ENCODE data around the gene KIF16B. TPM values are rescaled to one million over a fixed set of nuclear protein-coding genes. Genes with fewer than 3 reads are reported as not detected.

KIF16B gene
- total RNA-seq, 6 experiments from 2014 or later, result 8.4 to 15.9 (median 11.7) TPM

DNA sequence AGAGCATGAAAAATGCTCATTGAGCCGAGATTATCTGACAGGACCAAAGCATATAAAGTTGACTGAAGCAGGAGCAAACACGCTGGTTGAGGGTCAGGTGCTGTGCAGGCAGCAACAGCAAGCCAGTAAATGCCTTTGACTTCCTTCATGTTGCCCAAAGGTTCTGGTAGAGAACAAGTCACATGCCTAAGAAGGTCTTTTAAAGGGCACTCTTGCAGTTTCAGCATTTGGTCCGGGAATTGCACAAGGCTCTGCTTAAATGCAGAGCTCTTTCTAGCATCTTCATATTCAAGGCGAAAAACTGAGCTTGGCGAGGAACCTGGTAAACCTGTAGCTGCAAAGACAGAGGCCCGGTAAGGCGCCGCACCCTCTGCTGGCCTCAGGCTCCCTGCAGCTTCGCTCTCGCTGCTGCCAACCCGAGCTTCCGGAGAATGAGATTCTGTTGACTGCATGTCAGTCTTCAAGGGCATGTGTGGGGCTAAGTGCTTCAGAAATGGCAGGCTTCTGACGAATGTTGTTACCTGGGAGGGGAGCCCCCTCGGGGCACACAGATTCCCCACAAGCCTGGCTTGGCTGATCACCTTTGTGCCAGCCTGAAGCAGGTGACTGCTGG lies 205.2 kb downstream of the KIF16B start:
- no peak for TF ChIP-seq POLR2A (IDR thresholded peaks at IDR 0.05)
- TF ChIP-seq, protein P1, sequence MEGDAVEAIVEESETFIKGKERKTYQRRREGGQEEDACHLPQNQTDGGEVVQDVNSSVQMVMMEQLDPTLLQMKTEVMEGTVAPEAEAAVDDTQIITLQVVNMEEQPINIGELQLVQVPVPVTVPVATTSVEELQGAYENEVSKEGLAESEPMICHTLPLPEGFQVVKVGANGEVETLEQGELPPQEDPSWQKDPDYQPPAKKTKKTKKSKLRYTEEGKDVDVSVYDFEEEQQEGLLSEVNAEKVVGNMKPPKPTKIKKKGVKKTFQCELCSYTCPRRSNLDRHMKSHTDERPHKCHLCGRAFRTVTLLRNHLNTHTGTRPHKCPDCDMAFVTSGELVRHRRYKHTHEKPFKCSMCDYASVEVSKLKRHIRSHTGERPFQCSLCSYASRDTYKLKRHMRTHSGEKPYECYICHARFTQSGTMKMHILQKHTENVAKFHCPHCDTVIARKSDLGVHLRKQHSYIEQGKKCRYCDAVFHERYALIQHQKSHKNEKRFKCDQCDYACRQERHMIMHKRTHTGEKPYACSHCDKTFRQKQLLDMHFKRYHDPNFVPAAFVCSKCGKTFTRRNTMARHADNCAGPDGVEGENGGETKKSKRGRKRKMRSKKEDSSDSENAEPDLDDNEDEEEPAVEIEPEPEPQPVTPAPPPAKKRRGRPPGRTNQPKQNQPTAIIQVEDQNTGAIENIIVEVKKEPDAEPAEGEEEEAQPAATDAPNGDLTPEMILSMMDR (IDR thresholded peaks at IDR 0.05), result no peak
- H3K4me3 ChIP-seq, result no peak overlapping the region
- WGBS (ENCODE audit: insufficient coverage, low coverage, low lambda C conversion rate, missing lambda C conversion rate), result 83% methylated on average over 1 of the region's 14 CpGs
- H3K36me3 ChIP-seq, result peaks cover 0 to 22% (median 2%) of the 10 kb centered on the region in 4 donors
- intact Hi-C loops (cut with DNase I), result no loop called here
- ATAC-seq (no peak), DNase-seq (no peak)
- H3K27me3 ChIP-seq, result no peaks in the 10 kb centered on the region
- no peaks in the 10 kb centered on the region for H3K9me3 ChIP-seq
- no peak overlapping the region for H3K27ac ChIP-seq
- H3K4me1 ChIP-seq, result no peaks in the 10 kb centered on the region

DNA sequence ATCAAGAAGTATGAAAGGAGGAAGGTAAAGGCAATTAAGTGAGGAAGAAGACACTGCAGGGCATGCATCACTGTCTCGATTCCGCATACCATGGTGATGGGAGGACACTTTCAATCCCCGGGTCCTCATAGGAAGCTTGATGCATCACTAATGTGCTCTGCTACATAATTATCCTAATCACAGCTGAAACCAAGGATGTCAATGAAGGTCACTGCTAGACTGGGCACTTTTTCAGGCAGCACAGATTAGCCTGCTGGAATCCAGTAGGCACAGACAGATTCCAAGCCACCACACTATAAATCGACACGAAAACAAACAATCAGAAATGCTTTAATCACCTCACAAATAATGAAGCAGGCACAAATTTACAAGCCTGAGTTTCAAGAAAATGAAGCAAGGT lies 206.7 kb downstream of the KIF16B start:
- WGBS (ENCODE audit: insufficient coverage, low coverage, low lambda C conversion rate, missing lambda C conversion rate), result 87% methylated on average over 5 of the region's 5 CpGs
- no peaks in the 10 kb centered on the region for H3K9me3 ChIP-seq
- ATAC-seq, result no peak

DNA sequence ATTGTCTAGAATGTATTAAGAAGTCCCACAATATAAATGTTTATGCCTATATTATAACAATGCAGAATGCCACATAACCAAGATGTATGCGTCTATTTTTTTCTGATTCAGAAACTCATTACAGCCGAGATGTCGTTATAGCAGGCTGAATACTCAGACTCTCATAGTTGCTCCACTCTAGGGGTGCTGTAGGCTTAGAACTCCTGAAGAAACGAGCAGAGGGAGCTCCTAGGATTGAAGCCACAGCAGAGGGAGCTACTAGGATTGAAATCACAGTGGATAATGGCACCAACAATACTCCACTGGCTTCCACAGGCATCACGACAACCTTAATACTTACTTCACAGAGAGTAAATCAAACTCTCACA lies 208.9 kb downstream of the KIF16B start:
- ATAC-seq, result no peak
- WGBS (ENCODE audit: insufficient coverage, low coverage, low lambda C conversion rate, missing lambda C conversion rate), result 73% methylated on average over 5 of the region's 5 CpGs
- intact Hi-C loops (cut with DNase I), result no loop called here

More for the DNA sequence above, 206.7 kb downstream of the KIF16B start:
- Histone ChIP-seq H3K4me1 (no peaks in the 10 kb centered on the region), H3K4me3 (no peak overlapping the region), H3K36me3 (peaks cover 0 to 19% (median 2%) of the 10 kb centered on the region in 4 donors), H3K27ac (no peak overlapping the region), H3K27me3 (no peaks in the 10 kb centered on the region)
- TF ChIP-seq POLR2A (IDR thresholded peaks at IDR 0.05), result no peak
- TF ChIP-seq, protein P1 (IDR thresholded peaks at IDR 0.05), result no peak
- no peak for DNase-seq
- intact Hi-C loops (cut with DNase I), result no loop called here

DNA sequence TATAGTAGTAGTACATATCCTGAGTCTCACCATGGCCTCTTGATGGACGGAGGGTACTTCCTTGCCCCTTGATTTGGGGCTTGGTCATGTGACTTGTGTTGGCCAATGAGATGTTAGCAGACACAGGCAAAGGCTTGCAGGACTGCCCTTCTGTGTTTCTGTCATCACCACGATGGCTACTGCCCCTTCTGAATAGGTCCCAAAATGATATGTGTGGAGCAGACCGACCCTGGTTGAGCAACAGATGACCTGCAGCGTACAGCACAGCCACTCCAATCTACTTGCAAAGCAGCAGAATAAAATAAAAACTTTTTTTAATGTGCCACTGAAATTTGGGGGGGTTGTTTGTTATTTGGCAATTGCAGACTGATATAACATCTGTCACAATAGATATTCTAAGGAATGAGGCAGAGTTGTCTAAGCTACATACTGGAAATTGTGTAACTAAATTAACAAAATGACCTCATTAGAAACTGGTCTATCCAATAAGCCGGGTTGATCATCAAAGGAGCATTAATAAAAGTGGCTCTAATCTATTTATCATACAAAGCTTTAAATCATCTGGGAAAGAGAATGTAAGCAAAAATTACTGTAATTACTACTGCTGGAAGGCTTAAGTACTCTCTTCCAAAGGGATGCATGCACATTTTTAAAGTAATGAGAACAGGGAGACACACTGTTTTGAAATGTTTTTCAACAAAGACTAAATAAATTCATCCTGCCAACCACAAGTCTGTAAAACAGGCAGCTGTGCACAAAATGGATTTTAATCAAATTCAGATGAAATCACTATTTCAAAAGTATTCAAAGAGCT lies 209.5 kb downstream of the KIF16B start:
- peaks cover 0 to 14% (median 2%) of the 10 kb centered on the region in 4 donors for H3K36me3 ChIP-seq
- TF ChIP-seq, protein P1 (IDR thresholded peaks at IDR 0.05), result no peak
- no peak for TF ChIP-seq POLR2A (IDR thresholded peaks at IDR 0.05)
- no peak for DNase-seq
- intact Hi-C loops (cut with DNase I), result no loop called here
- 58% methylated on average over 4 of the region's 5 CpGs for WGBS (ENCODE audit: insufficient coverage, low coverage, low lambda C conversion rate, missing lambda C conversion rate)
- no peaks in the 10 kb centered on the region for H3K27me3 ChIP-seq
- H3K9me3 ChIP-seq, result no peaks in the 10 kb centered on the region
- H3K4me3 ChIP-seq, result no peak overlapping the region
- ATAC-seq, result no peak
- no peaks in the 10 kb centered on the region for H3K4me1 ChIP-seq
- no peak overlapping the region for H3K27ac ChIP-seq

More for the DNA sequence above, 208.9 kb downstream of the KIF16B start:
- Histone ChIP-seq H3K27ac (no peak overlapping the region), H3K9me3 (no peaks in the 10 kb centered on the region), H3K27me3 (no peaks in the 10 kb centered on the region), H3K36me3 (peaks cover 0 to 19% (median 2%) of the 10 kb centered on the region in 4 donors), H3K4me3 (no peak overlapping the region), H3K4me1 (no peaks in the 10 kb centered on the region)
- TF ChIP-seq, protein P1 (IDR thresholded peaks at IDR 0.05), result no peak
- TF ChIP-seq POLR2A (IDR thresholded peaks at IDR 0.05), result no peak
- no peak for DNase-seq
